GM12892 (cell line): Measurements from ENCODE around the gene LAMB3.

Experiments
- POLR2AphosphoS5 ChIP-seq: IDR thresholded peaks from 2 replicates; pipeline ENCODE4 v1.6.1; 2011; ENCODE audit warnings: low read depth, low read length, control low read depth
- TAF1 ChIP-seq: IDR thresholded peaks from 2 replicates; pipeline ENCODE4 v1.6.1; 2011; ENCODE audit warnings: low read depth, mild to moderate bottlenecking, control low read depth, low read length, borderline replicate concordance

- TF ChIP-seq POLR2AphosphoS5 (no peak), TAF1 (no peak)
Observed at GRCh38 chr1:209643285-209644020, 8.8 kb downstream of the LAMB3 start.
